ENCODE data around the gene DPH7.
"Not testable (repeated sequence)": the region's sequence is repeated elsewhere in the genome, so short reads cannot be mapped to it uniquely, and the experiment has no call there.

DPH7 gene

GRCh38 chr9:137531099-137531765 is 47.5 kb downstream of the DPH7 start:
- Mint-ChIP-seq H3K27me3 (no peaks in the 10 kb centered on the region), H3K4me1 (ENCODE audit: low read depth) (peaks cover 16% of the 10 kb centered on the region), H3K9me3 (ENCODE audit: low read depth) (no peaks in the 10 kb centered on the region), H3K36me3 (no peaks in the 10 kb centered on the region), H3K4me3 (no peak overlapping the region), H3K27ac (no peak overlapping the region)

- Mint-ChIP-seq H3K9me3 (ENCODE audit: low read depth) (no peaks in the 10 kb centered on the region), H3K27me3 (no peaks in the 10 kb centered on the region), H3K27ac (no peak overlapping the region), H3K36me3 (no peaks in the 10 kb centered on the region), H3K4me3 (no peak overlapping the region), H3K4me1 (ENCODE audit: low read depth) (peaks cover 14% of the 10 kb centered on the region)
Measured at GRCh38 chr9:137530331-137530730, 48.4 kb downstream of the DPH7 start.

GRCh38 chr9:137524981-137525317 is 53.8 kb downstream of the DPH7 start:
- Mint-ChIP-seq H3K4me3 (no peak overlapping the region), H3K4me1 (ENCODE audit: low read depth) (peaks cover 4% of the 10 kb centered on the region), H3K27me3 (no peaks in the 10 kb centered on the region), H3K27ac (no peak overlapping the region), H3K36me3 (no peaks in the 10 kb centered on the region), H3K9me3 (ENCODE audit: low read depth) (no peaks in the 10 kb centered on the region)

GRCh38 chr9:137524161-137524980 is 54.4 kb downstream of the DPH7 start:
- H3K27ac Mint-ChIP-seq, result no peak overlapping the region
- peaks cover 4% of the 10 kb centered on the region for H3K4me1 Mint-ChIP-seq (ENCODE audit: low read depth)
- no peaks in the 10 kb centered on the region for H3K36me3 Mint-ChIP-seq

GRCh38 chr9:137522746-137523455 is 55.8 kb downstream of the DPH7 start:
- H3K27ac Mint-ChIP-seq, result no peak overlapping the region
- H3K4me3 Mint-ChIP-seq, result no peak overlapping the region
- H3K36me3 Mint-ChIP-seq, result no peaks in the 10 kb centered on the region
- H3K27me3 Mint-ChIP-seq, result no peaks in the 10 kb centered on the region
- H3K4me1 Mint-ChIP-seq (ENCODE audit: low read depth), result peaks cover 3% of the 10 kb centered on the region
- H3K9me3 Mint-ChIP-seq (ENCODE audit: low read depth), result no peaks in the 10 kb centered on the region

More at GRCh38 chr9:137524161-137524980, 54.4 kb downstream of the DPH7 start:
- Mint-ChIP-seq H3K9me3 (ENCODE audit: low read depth) (no peaks in the 10 kb centered on the region), H3K27me3 (no peaks in the 10 kb centered on the region), H3K4me3 (no peak overlapping the region)

GRCh38 chr9:137521405-137521985 is 57.2 kb downstream of the DPH7 start:
- no peak overlapping the region for H3K4me3 Mint-ChIP-seq
- H3K9me3 Mint-ChIP-seq (ENCODE audit: low read depth), result no peaks in the 10 kb centered on the region
- H3K27me3 Mint-ChIP-seq, result no peaks in the 10 kb centered on the region
- no peak overlapping the region for H3K27ac Mint-ChIP-seq
- H3K36me3 Mint-ChIP-seq, result no peaks in the 10 kb centered on the region
- peaks cover 3% of the 10 kb centered on the region for H3K4me1 Mint-ChIP-seq (ENCODE audit: low read depth)

- Mint-ChIP-seq H3K27ac (no peak overlapping the region), H3K36me3 (no peaks in the 10 kb centered on the region), H3K4me1 (ENCODE audit: low read depth) (peaks cover 3% of the 10 kb centered on the region), H3K27me3 (no peaks in the 10 kb centered on the region), H3K9me3 (ENCODE audit: low read depth) (no peaks in the 10 kb centered on the region), H3K4me3 (no peak overlapping the region)
Measured at GRCh38 chr9:137520614-137521404, 57.9 kb downstream of the DPH7 start.

- H3K4me3 Mint-ChIP-seq, result no peak overlapping the region
- H3K36me3 Mint-ChIP-seq, result no peaks in the 10 kb centered on the region
- H3K9me3 Mint-ChIP-seq (ENCODE audit: low read depth), result no peaks in the 10 kb centered on the region
- H3K27me3 Mint-ChIP-seq, result no peaks in the 10 kb centered on the region
- no peaks in the 10 kb centered on the region for H3K4me1 Mint-ChIP-seq (ENCODE audit: low read depth)
- no peak overlapping the region for H3K27ac Mint-ChIP-seq
Measured at GRCh38 chr9:137519553-137519952, 59.2 kb downstream of the DPH7 start.

GRCh38 chr9:137518661-137519459 is 59.9 kb downstream of the DPH7 start:
- not testable (repeated sequence) for H3K27ac Mint-ChIP-seq; H3K36me3 Mint-ChIP-seq; H3K4me3 Mint-ChIP-seq; H3K9me3 Mint-ChIP-seq (ENCODE audit: low read depth); H3K4me1 Mint-ChIP-seq (ENCODE audit: low read depth); H3K27me3 Mint-ChIP-seq

GRCh38 chr9:137516144-137516917 is 62.4 kb downstream of the DPH7 start:
- H3K4me1 Mint-ChIP-seq (ENCODE audit: low read depth), result no peaks in the 10 kb centered on the region
- no peaks in the 10 kb centered on the region for H3K9me3 Mint-ChIP-seq (ENCODE audit: low read depth)
- H3K27me3 Mint-ChIP-seq, result no peaks in the 10 kb centered on the region

GRCh38 chr9:137515338-137515724 is 63.4 kb downstream of the DPH7 start:
- Mint-ChIP-seq H3K36me3 (no peaks in the 10 kb centered on the region), H3K27ac (no peak overlapping the region), H3K9me3 (ENCODE audit: low read depth) (no peaks in the 10 kb centered on the region), H3K27me3 (no peaks in the 10 kb centered on the region), H3K4me1 (ENCODE audit: low read depth) (no peaks in the 10 kb centered on the region), H3K4me3 (no peak overlapping the region)

More at GRCh38 chr9:137516144-137516917, 62.4 kb downstream of the DPH7 start:
- Mint-ChIP-seq H3K27ac (no peak overlapping the region), H3K4me3 (no peak overlapping the region), H3K36me3 (no peaks in the 10 kb centered on the region)

- H3K4me3 Mint-ChIP-seq, result no peak overlapping the region
- H3K27me3 Mint-ChIP-seq, result no peaks in the 10 kb centered on the region
- no peaks in the 10 kb centered on the region for H3K9me3 Mint-ChIP-seq (ENCODE audit: low read depth)
- H3K27ac Mint-ChIP-seq, result no peak overlapping the region
- no peaks in the 10 kb centered on the region for H3K36me3 Mint-ChIP-seq
- H3K4me1 Mint-ChIP-seq (ENCODE audit: low read depth), result no peaks in the 10 kb centered on the region
Measured at GRCh38 chr9:137514691-137515337, 63.9 kb downstream of the DPH7 start.
